NT2/D1 (cell line): ENCODE results near the gene EP400.

Experiments used
- DNase-seq: peaks from one replicate; pipeline ENCODE4 v3.0.0-alpha.2; 2011; ENCODE audit warnings: low read depth, low spot score
- H3K27me3 ChIP-seq: 2 replicates; pipeline ENCODE4 v1.6.0; 2011; ENCODE audit warnings: mild to moderate bottlenecking; ENCODE audit not compliant: insufficient read length, insufficient read depth
- H3K36me3 ChIP-seq: 2 replicates; pipeline ENCODE4 v1.6.1; 2011; ENCODE audit warnings: mild to moderate bottlenecking, low read length, mixed read lengths; ENCODE audit not compliant: insufficient read depth, insufficient read length
- H3K4me1 ChIP-seq: 2 replicates; pipeline ENCODE4 v1.5.1; 2011; ENCODE audit not compliant: insufficient read depth, insufficient read length
- H3K4me3 ChIP-seq: 2 replicates; pipeline ENCODE4 v1.5.1; 2011; ENCODE audit warnings: low read depth; ENCODE audit not compliant: insufficient read length
- H3K9ac ChIP-seq: 2 replicates; pipeline ENCODE4 v1.6.0; 2011; ENCODE audit warnings: low read depth; ENCODE audit not compliant: insufficient read length
- H3K9me3 ChIP-seq: 2 replicates; pipeline ENCODE4 v1.5.1; 2011; ENCODE audit warnings: mild to moderate bottlenecking, low read length; ENCODE audit not compliant: insufficient read depth
- SUZ12 ChIP-seq: IDR thresholded peaks from 2 replicates; pipeline ENCODE4 v1.6.1; 2011; ENCODE audit not compliant: insufficient read length, insufficient read depth; ENCODE audit errors: extremely low read depth
- YY1 ChIP-seq: IDR thresholded peaks from 2 replicates; pipeline ENCODE4 v1.6.1; 2011; ENCODE audit not compliant: insufficient read length, insufficient read depth
- ZNF274 ChIP-seq: IDR thresholded peaks from 2 replicates; pipeline ENCODE4 v1.6.1; 2011; ENCODE audit warnings: mild to moderate bottlenecking, low read depth, low read length

EP400 gene

GRCh38 chr12:132130690-132131089, 180.9 kb downstream of the EP400 start:
- DNase-seq, result no peak
- Histone ChIP-seq H3K4me1 (peaks cover 4% of the 10 kb centered on the region), H3K9me3 (peaks cover 26% of the 10 kb centered on the region), H3K36me3 (peaks cover 33% of the 10 kb centered on the region), H3K4me3 (no peak overlapping the region), H3K27me3 (no peaks in the 10 kb centered on the region), H3K9ac (no peak overlapping the region)
- TF ChIP-seq ZNF274 (no peak), YY1 (no peak), SUZ12 (no peak)
